HEK293 (cell line): ENCODE measurements around the gene DYNC1I1.
A peak's percentile ranks its signal among the peaks of the same experiment; 100 is the strongest.

ENCODE experiments used
- CTCF ChIA-PET: fragments of 350-600 bp; formaldehyde crosslinking; extraction: SDS; loops from one replicate; lab custom pipeline; 2021; ENCODE audit warnings: antibody characterized with exemption; lab: Yijun Ruan, JAX
- POLR2A ChIA-PET: fragments of 300-600 bp; formaldehyde crosslinking; extraction: SDS; loops from one replicate; lab custom pipeline; 2020; ENCODE audit warnings: antibody characterized with exemption, inconsistent platforms; lab: Yijun Ruan, JAX
- H3K27ac ChIP-seq: fragments of 200-500 bp; sonication (Bioruptor generic); 2 replicates; pipeline ENCODE4 v1.5.1; 2014; ENCODE audit warnings: low read depth, low read length, control low read depth, inconsistent platforms; ENCODE audit errors: extremely low read depth
- H3K36me3 ChIP-seq, 2 experiments: fragments of 200-500 bp in 1 of 2; sonication (Bioruptor generic) in 1 of 2; 1 replicate in 1 of 2; 2 replicates in 1 of 2; pipeline ENCODE4 v1.5.1; 2014 to 2017; ENCODE audit warnings: inconsistent platforms in 2 of 2, low read length in 2 of 2; ENCODE audit not compliant: control insufficient read depth in 2 of 2, insufficient read depth in 1 of 2
- H3K4me1 ChIP-seq: fragments of 200-500 bp; sonication (Bioruptor generic); 2 replicates; pipeline ENCODE4 v1.5.1; 2014; ENCODE audit warnings: mild to moderate bottlenecking, low read length, inconsistent platforms; ENCODE audit not compliant: control insufficient read depth, insufficient read depth
- H3K4me3 ChIP-seq: 2 replicates; pipeline ENCODE4 v1.5.1; 2011; ENCODE audit warnings: low read depth, mild to moderate bottlenecking, control low read depth, low read length, moderate library complexity
- H3K9me3 ChIP-seq: fragments of 200-500 bp; sonication (Bioruptor generic); 2 replicates; pipeline ENCODE4 v1.5.1; 2014; ENCODE audit warnings: low read depth, low read length, inconsistent platforms; ENCODE audit not compliant: control insufficient read depth, insufficient read depth
- GLI2 ChIP-seq: fragments of 450-650 bp; formaldehyde crosslinking; IDR thresholded peaks from 2 replicates; pipeline ENCODE4; 2017; ENCODE audit warnings: missing biosample characterization, missing genetic modification characterization, low read depth, borderline replicate concordance
- HOXA7 ChIP-seq: sonication (generic); formaldehyde crosslinking; IDR thresholded peaks from 2 replicates; pipeline ENCODE4 v1.8.1; 2022; ENCODE audit warnings: missing genetic modification reagents, borderline replicate concordance
- KLF9 ChIP-seq: fragments of 450-650 bp; formaldehyde crosslinking; IDR thresholded peaks from 2 replicates; pipeline ENCODE4 v1.5.1; 2016; ENCODE audit warnings: missing biosample characterization, missing genetic modification characterization, low read depth
- MYNN ChIP-seq: fragments of 450-650 bp; formaldehyde crosslinking; IDR thresholded peaks from 2 replicates; pipeline ENCODE4 v1.5.1; 2016; ENCODE audit warnings: missing biosample characterization, missing genetic modification characterization, borderline replicate concordance
- MZF1 ChIP-seq: fragments of 450-650 bp; formaldehyde crosslinking; IDR thresholded peaks from 2 replicates; pipeline ENCODE4 v1.5.1; 2017; ENCODE audit warnings: missing biosample characterization, missing genetic modification characterization, borderline replicate concordance
- PRDM6 ChIP-seq: fragments of 450-650 bp; formaldehyde crosslinking; IDR thresholded peaks from 2 replicates; pipeline ENCODE4 v1.5.1; 2017; ENCODE audit warnings: missing biosample characterization, missing genetic modification characterization
- TCF7L2 ChIP-seq: IDR thresholded peaks from 2 replicates; pipeline ENCODE4 v1.6.1; 2011; ENCODE audit warnings: low read depth, mild to moderate bottlenecking, inconsistent platforms, low read length, moderate library complexity, borderline replicate concordance
- ZBTB21 ChIP-seq: fragments of 450-650 bp; formaldehyde crosslinking; IDR thresholded peaks from 2 replicates; pipeline ENCODE4 v1.5.1; 2017; ENCODE audit warnings: missing biosample characterization, missing genetic modification characterization
- ZBTB6 ChIP-seq: fragments of 450-650 bp; formaldehyde crosslinking; IDR thresholded peaks from 2 replicates; pipeline ENCODE4 v1.5.1; 2017; ENCODE audit warnings: missing biosample characterization, missing genetic modification characterization
- ZFHX2 ChIP-seq: fragments of 450-650 bp; formaldehyde crosslinking; conservative IDR thresholded peaks from 2 replicates; pipeline ENCODE4 v1.5.1; 2016; ENCODE audit warnings: missing biosample characterization, missing genetic modification characterization
- ZNF132 ChIP-seq: fragments of 450-650 bp; formaldehyde crosslinking; IDR thresholded peaks from 2 replicates; pipeline ENCODE4 v1.5.1; 2017; ENCODE audit warnings: missing biosample characterization, missing genetic modification characterization, borderline replicate concordance
- ZNF292 ChIP-seq: fragments of 450-650 bp; formaldehyde crosslinking; IDR thresholded peaks from 2 replicates; pipeline ENCODE4 v1.5.1; 2016; ENCODE audit warnings: low read depth, missing biosample characterization, missing genetic modification characterization, borderline replicate concordance
- ZNF37A ChIP-seq: fragments of 450-650 bp; IDR thresholded peaks from 2 replicates; pipeline ENCODE4 v1.5.1; 2018; ENCODE audit warnings: missing biosample characterization, missing genetic modification characterization
- ZNF433 ChIP-seq: fragments of 450-650 bp; formaldehyde crosslinking; IDR thresholded peaks from 2 replicates; pipeline ENCODE4 v1.5.1; 2016; ENCODE audit warnings: missing biosample characterization, missing genetic modification characterization, low read depth
- ZNF449 ChIP-seq: fragments of 450-650 bp; formaldehyde crosslinking; IDR thresholded peaks from 2 replicates; pipeline ENCODE4 v1.5.1; 2017; ENCODE audit warnings: missing biosample characterization, mild to moderate bottlenecking, missing genetic modification characterization, moderate library complexity
- ZNF510 ChIP-seq: fragments of 450-650 bp; formaldehyde crosslinking; IDR thresholded peaks from 2 replicates; pipeline ENCODE4 v1.5.1; 2018; ENCODE audit warnings: mild to moderate bottlenecking, missing genetic modification characterization, missing biosample characterization; ENCODE audit not compliant: insufficient replicate concordance
- ZNF514 ChIP-seq: fragments of 450-650 bp; formaldehyde crosslinking; IDR thresholded peaks from 2 replicates; pipeline ENCODE4 v1.5.1; 2016; ENCODE audit warnings: missing biosample characterization, missing genetic modification characterization
- ZNF518A ChIP-seq: fragments of 450-650 bp; formaldehyde crosslinking; conservative IDR thresholded peaks from 2 replicates; pipeline ENCODE4 v1.5.1; 2016; ENCODE audit warnings: low read depth, missing biosample characterization, missing genetic modification characterization
- ZNF530 ChIP-seq: fragments of 450-650 bp; formaldehyde crosslinking; IDR thresholded peaks from 2 replicates; pipeline ENCODE4 v1.5.1; 2016; ENCODE audit warnings: low read depth, missing biosample characterization, missing genetic modification characterization
- ZNF623 ChIP-seq: fragments of 450-650 bp; formaldehyde crosslinking; IDR thresholded peaks from 2 replicates; pipeline ENCODE4 v1.5.1; 2016; ENCODE audit warnings: missing biosample characterization, missing genetic modification characterization
- ZNF704 ChIP-seq: fragments of 450-650 bp; formaldehyde crosslinking; IDR thresholded peaks from 2 replicates; pipeline ENCODE4 v1.5.1; 2016; ENCODE audit warnings: missing biosample characterization, missing genetic modification characterization
- ZNF776 ChIP-seq: fragments of 450-650 bp; formaldehyde crosslinking; IDR thresholded peaks from 2 replicates; pipeline ENCODE4 v1.5.0; 2017; ENCODE audit warnings: missing biosample characterization, missing genetic modification characterization, borderline replicate concordance
- ZNF791 ChIP-seq: fragments of 450-650 bp; formaldehyde crosslinking; IDR thresholded peaks from 2 replicates; pipeline ENCODE4 v1.5.1; 2016; ENCODE audit warnings: missing biosample characterization, missing genetic modification characterization
- ZNF843 ChIP-seq: fragments of 450-650 bp; formaldehyde crosslinking; IDR thresholded peaks from 2 replicates; pipeline ENCODE4 v1.5.1; 2016; ENCODE audit warnings: missing biosample characterization, missing genetic modification characterization
- ZSCAN16 ChIP-seq: fragments of 450-650 bp; formaldehyde crosslinking; IDR thresholded peaks from 2 replicates; pipeline ENCODE4 v1.5.1; 2016; ENCODE audit warnings: missing biosample characterization, missing genetic modification characterization
- ZSCAN23 ChIP-seq: fragments of 450-650 bp; formaldehyde crosslinking; IDR thresholded peaks from 2 replicates; pipeline ENCODE4 v1.5.1; 2016; ENCODE audit warnings: missing biosample characterization, missing genetic modification characterization

Gene DYNC1I1

GRCh38 chr7:95871075-95871848 lies 98.9 kb downstream of the DYNC1I1 start:
- H3K9me3 ChIP-seq, result no peaks in the 10 kb centered on the region
- ChIA-PET POLR2A (interaction anchor here (1.3 kb wide), 1 partner anchor 146 kb away, joined by 3 read pairs; no protein-coding TSS in a partner anchor), CTCF (interaction anchor here (0.5 to 9.1 kb wide), 38 partner anchors 8 to 1193 kb away, joined by 3 to 205 read pairs (median 4); no protein-coding TSS in a partner anchor)
- no peak overlapping the region for H3K4me3 ChIP-seq
- no peaks in the 10 kb centered on the region for H3K36me3 ChIP-seq
- peaks cover 5% of the 10 kb centered on the region; the same call in 1 of the 2 replicates for H3K4me1 ChIP-seq
- 0 out of 2 replicates have a peak overlapping the region, but pooled peaks have one; percentile 35 for H3K27ac ChIP-seq
- no peak for TF ChIP-seq GLI2 (tag by site-specific recombination)
- no peak for TF ChIP-seq ZNF791
- TF ChIP-seq ZNF843 (tag by site-specific recombination), result peak; percentile 65; the same call in 1 of the 2 replicates
- TF ChIP-seq ZNF433 (tag by site-specific recombination), result no peak
- TF ChIP-seq ZNF623, result no peak
- no peak for TF ChIP-seq MYNN (tag by site-specific recombination)
- no peak for TF ChIP-seq ZBTB21 (tag by site-specific recombination)
- no peak for TF ChIP-seq ZNF132 (tag by site-specific recombination)
- no peak for TF ChIP-seq ZNF292 (tag by site-specific recombination)
- no peak for TF ChIP-seq ZNF776 (tag by site-specific recombination)
- TF ChIP-seq ZSCAN23 (tag by site-specific recombination), result no peak
- TF ChIP-seq TCF7L2, result peak; percentile 23; the same call in 1 of the 2 replicates
- TF ChIP-seq ZBTB6 (tag by site-specific recombination), result no peak
- no peak; the same call in 1 of the 2 replicates for TF ChIP-seq MZF1
- no peak for TF ChIP-seq ZNF37A (tag by site-specific recombination)
- TF ChIP-seq ZNF518A (tag by site-specific recombination), result 0 out of 2 replicates have a peak, but pooled peaks have one; percentile 17
- no peak for TF ChIP-seq ZNF514
- no peak for TF ChIP-seq ZNF530 (tag by site-specific recombination)
- TF ChIP-seq ZSCAN16, result no peak
- TF ChIP-seq ZNF510 (tag by site-specific recombination), result no peak
- no peak for TF ChIP-seq ZFHX2 (tag by site-specific recombination)
- TF ChIP-seq KLF9, result no peak
- no peak for TF ChIP-seq ZNF449 (tag by site-specific recombination)
- no peak for TF ChIP-seq HOXA7 (CRISPR knock-in tag)
- peak; percentile 59; the same call in 1 of the 2 replicates for TF ChIP-seq PRDM6 (tag by site-specific recombination)
- no peak for TF ChIP-seq ZNF704
